AG04449 (cell line): ENCODE data around the gene PEX7.

Experiments
- CTCF ChIA-PET: fragments of 350-600 bp; formaldehyde crosslinking; extraction: SDS; loops from one replicate; lab custom pipeline; 2021; ENCODE audit warnings: antibody characterized with exemption; lab: Yijun Ruan, JAX
- POLR2A ChIA-PET: fragments of 400-600, 350-600 bp; formaldehyde crosslinking; extraction: SDS; loops from one replicate; lab custom pipeline; 2020; ENCODE audit warnings: antibody characterized with exemption, inconsistent platforms; lab: Yijun Ruan, JAX
- DNase-seq: peaks from one replicate; pipeline ENCODE4 v3.0.0-alpha.2; 2010; ENCODE audit warnings: low read depth, low spot score
- H3K4me3 ChIP-seq: 2 replicates; pipeline ENCODE4 v1.5.1; 2011; ENCODE audit warnings: low read depth, mild to moderate bottlenecking, control low read depth, low read length
- TF ChIP-seq, protein P1 (sequence below): IDR thresholded peaks from one replicate; pipeline ENCODE4 v1.5.1; 2011; ENCODE audit warnings: mild to moderate bottlenecking, moderate library complexity, low read length, control low read depth, inconsistent platforms; ENCODE audit not compliant: insufficient read depth; ENCODE audit errors: missing control alignments

PEX7 gene

GRCh38 chr6:136816656-136817055 lies 5.7 kb upstream of the PEX7 start:
- CTCF ChIA-PET, result interaction anchor here (0.9 to 1.8 kb wide), 3 partner anchors 25 to 172 kb away, joined by 5 to 7 read pairs (median 6); partner anchors contain the start of gene MAP3K5
- TF ChIP-seq, protein P1, sequence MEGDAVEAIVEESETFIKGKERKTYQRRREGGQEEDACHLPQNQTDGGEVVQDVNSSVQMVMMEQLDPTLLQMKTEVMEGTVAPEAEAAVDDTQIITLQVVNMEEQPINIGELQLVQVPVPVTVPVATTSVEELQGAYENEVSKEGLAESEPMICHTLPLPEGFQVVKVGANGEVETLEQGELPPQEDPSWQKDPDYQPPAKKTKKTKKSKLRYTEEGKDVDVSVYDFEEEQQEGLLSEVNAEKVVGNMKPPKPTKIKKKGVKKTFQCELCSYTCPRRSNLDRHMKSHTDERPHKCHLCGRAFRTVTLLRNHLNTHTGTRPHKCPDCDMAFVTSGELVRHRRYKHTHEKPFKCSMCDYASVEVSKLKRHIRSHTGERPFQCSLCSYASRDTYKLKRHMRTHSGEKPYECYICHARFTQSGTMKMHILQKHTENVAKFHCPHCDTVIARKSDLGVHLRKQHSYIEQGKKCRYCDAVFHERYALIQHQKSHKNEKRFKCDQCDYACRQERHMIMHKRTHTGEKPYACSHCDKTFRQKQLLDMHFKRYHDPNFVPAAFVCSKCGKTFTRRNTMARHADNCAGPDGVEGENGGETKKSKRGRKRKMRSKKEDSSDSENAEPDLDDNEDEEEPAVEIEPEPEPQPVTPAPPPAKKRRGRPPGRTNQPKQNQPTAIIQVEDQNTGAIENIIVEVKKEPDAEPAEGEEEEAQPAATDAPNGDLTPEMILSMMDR, result no peak
- no peak for DNase-seq
- no peak overlapping the region for H3K4me3 ChIP-seq
- POLR2A ChIA-PET, result no interaction called here

DNA sequence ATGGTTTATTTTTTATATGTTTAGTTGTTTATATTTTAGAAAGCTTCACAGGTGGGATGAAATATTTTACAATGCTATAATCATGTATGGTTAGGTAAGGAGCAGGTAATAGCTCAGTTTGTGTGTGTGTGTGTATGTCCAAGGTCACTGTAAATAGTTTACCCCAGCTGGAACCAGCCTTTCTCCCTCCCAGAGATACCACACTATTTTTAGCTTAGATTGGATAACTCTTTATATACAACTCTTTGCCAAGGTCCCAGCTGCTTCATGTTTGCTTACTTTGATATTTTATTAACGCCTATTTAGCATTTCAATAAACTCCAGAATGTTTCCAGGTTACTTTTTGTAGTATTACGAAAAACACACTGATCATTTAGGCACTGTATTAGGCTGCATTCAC lies 1.8 kb upstream of the PEX7 start:
- POLR2A ChIA-PET, result no interaction called here
- CTCF ChIA-PET, result interaction anchor here (1.2 kb wide), 1 partner anchor 176 kb away, joined by 5 read pairs; no protein-coding TSS in a partner anchor
- no peak for DNase-seq
- TF ChIP-seq, protein P1, result no peak
- no peak overlapping the region for H3K4me3 ChIP-seq

- POLR2A ChIA-PET, result interaction anchor here (0.5 to 0.7 kb wide), 2 partner anchors 44 to 177 kb away, joined by 3 to 4 read pairs; no protein-coding TSS in a partner anchor
Measured at GRCh38 chr6:136822046-136822375, 381 bp upstream of the PEX7 start.

GRCh38 chr6:136823128-136823660 lies 802 bp downstream of the PEX7 start:
- ChIA-PET CTCF (interaction anchor here (0.8 to 2.9 kb wide), 12 partner anchors 10 to 449 kb away, joined by 3 to 18 read pairs (median 6); partner anchors contain the start of gene MAP3K5), POLR2A (interaction anchor here (0.6 to 0.8 kb wide), 2 partner anchors 12 to 213 kb away, joined by 3 read pairs; no protein-coding TSS in a partner anchor)
- peak overlapping the region; percentile 82 for H3K4me3 ChIP-seq
- TF ChIP-seq, protein P1, result no peak
- DNase-seq, result no peak

More at GRCh38 chr6:136822046-136822375, 381 bp upstream of the PEX7 start:
- TF ChIP-seq, protein P1, result no peak
- peak overlapping the region; percentile 82 for H3K4me3 ChIP-seq
- CTCF ChIA-PET, result interaction anchor here (0.6 to 2.9 kb wide), 8 partner anchors 9 to 236 kb away, joined by 3 to 18 read pairs (median 4); partner anchors contain the start of gene MAP3K5
- no peak for DNase-seq

DNA sequence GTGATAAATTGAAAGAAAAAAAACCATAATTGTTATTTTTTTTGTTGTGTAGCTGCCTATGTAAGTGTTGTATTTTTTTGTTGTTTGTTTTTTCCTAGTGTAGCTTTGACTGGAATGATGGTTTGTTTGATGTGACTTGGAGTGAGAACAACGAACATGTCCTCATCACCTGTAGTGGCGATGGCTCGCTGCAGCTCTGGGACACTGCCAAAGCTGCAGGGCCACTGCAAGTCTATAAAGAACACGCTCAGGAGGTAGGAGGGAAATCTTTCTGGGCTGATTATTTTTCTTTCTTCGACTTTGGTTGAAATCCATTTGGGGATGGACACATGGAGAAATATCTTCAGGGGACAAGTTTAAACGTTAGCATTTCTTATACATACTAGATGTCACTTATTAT lies 3.8 kb downstream of the PEX7 start:
- DNase-seq, result no peak
- POLR2A ChIA-PET, result no interaction called here
- TF ChIP-seq, protein P1, result no peak
- no peak overlapping the region for H3K4me3 ChIP-seq
- CTCF ChIA-PET, result interaction anchor here (1.6 to 5.9 kb wide), 2 partner anchors 18 to 34 kb away, joined by 5 to 27 read pairs; partner anchors contain the start of gene MAP3K5

DNA sequence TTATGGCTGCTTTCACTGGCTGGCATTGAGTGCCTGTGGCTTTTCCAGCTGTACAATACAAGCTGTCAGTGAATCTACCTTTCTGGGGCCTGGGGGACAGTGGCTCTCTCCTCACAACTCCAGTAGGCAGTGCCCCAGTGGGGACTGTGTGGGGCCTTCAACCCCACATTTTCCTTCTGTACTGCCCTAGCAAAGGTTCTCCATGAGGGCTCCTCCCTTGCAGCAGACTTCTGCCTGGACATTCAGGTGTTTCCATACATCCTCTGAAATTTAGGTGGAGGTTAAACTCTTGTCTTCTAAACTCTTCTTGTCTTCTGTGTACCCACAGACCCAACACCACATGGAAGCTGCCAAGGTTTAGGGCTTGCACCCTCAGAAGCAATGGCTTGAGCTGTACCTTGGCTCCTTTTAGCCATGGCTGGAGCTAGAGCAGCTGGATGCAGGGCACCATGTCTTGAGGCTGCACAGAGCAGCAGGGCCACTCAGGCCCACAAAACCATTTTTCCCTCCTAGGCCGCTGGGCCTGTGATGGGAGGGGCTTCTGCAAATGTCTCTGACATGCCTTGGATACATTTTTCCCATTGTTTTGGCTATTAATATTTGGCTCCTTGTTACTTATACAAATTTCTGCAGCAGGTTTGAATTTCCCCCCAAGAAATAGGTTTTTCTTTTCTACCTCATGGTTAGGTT lies 9.6 kb downstream of the PEX7 start:
- DNase-seq, result no peak
- ChIA-PET POLR2A (no interaction called here), CTCF (interaction anchor here (1.2 kb wide), 1 partner anchor 40 kb away, joined by 3 read pairs; the partner anchor contains the start of gene MAP3K5)
- H3K4me3 ChIP-seq, result no peak overlapping the region
- TF ChIP-seq, protein P1, result no peak
